Measurements from ENCODE around the gene TNFRSF4. TPM values are rescaled to one million over a fixed set of nuclear protein-coding genes. Genes with fewer than 3 reads are reported as not detected.

The TNFRSF4 gene
- total RNA-seq, 2 experiments from 2014 or later = 27.6 to 28.6 TPM

- H3K4me1 Mint-ChIP-seq (ENCODE audit: low read depth) = no peaks in the 10 kb centered on the region
- peaks cover 5% of the 10 kb centered on the region for H3K36me3 Mint-ChIP-seq (ENCODE audit: low read depth)
- Histone ChIP-seq H3K4me3 (ENCODE audit: low read length) (no peak overlapping the region), H3K9me3 (ENCODE audit: control insufficient read depth in 1 of 2, insufficient read depth in 1 of 2, low read length in 2 of 2) (peaks cover 0 to 9% of the 10 kb centered on the region in 2 experiments), H3K36me3 (ENCODE audit: insufficient read depth, low read length) (no peaks in the 10 kb centered on the region), H3K27me3 (ENCODE audit: control insufficient read depth in 1 of 2, insufficient read depth in 2 of 2, low read length in 2 of 2) (peaks cover 11 to 17% of the 10 kb centered on the region in 2 experiments), H3K4me1 (ENCODE audit: insufficient read depth, low read length) (peaks cover 24% of the 10 kb centered on the region), H3K27ac (ENCODE audit: low read depth in 1 of 2, low read length in 2 of 2) (no peak overlapping the region)
- ATAC-seq (ENCODE audit: poor library complexity) (no peak), DNase-seq (no peak)
- H3K4me3 Mint-ChIP-seq = no peak overlapping the region
- H3K27ac Mint-ChIP-seq = no peak overlapping the region
- ChIA-PET POLR2A (no interaction called here), CTCF (no interaction called here)
- no peaks in the 10 kb centered on the region for H3K27me3 Mint-ChIP-seq
- H3K9me3 Mint-ChIP-seq = no peaks in the 10 kb centered on the region
- intact Hi-C loops (cut with DNase I, micrococcal nuclease) = no loop called here
- no peak for TF ChIP-seq CTCF (IDR thresholded peaks at IDR 0.05)
Observed at GRCh38 chr1:1247341-1247913, 33.5 kb upstream of the TNFRSF4 start.

- TF ChIP-seq CTCF (IDR thresholded peaks at IDR 0.05) = no peak
- no peaks in the 10 kb centered on the region for H3K9me3 Mint-ChIP-seq
Observed at GRCh38 chr1:1246577-1247340, 32.8 kb upstream of the TNFRSF4 start, which contains the start of gene C1QTNF12. Gene C1QTNF12, minus strand, starts transcription at chr1:1246722. Its CDS starts 32 bp downstream, at chr1:1246690.

GRCh38 chr1:1245817-1246576 is 32.0 kb upstream of the TNFRSF4 start:
- intact Hi-C loops (cut with DNase I, micrococcal nuclease) = no loop called here
- ChIA-PET CTCF (no interaction called here), POLR2A (no interaction called here)
- no peaks in the 10 kb centered on the region for H3K36me3 ChIP-seq (ENCODE audit: insufficient read depth, low read length)
- no peaks in the 10 kb centered on the region for H3K9me3 Mint-ChIP-seq
- no peak overlapping the region for H3K4me3 ChIP-seq (ENCODE audit: low read length)
- no peak for DNase-seq
- ATAC-seq (ENCODE audit: poor library complexity) = no peak
- peaks cover 0 to 18% of the 10 kb centered on the region in 2 experiments for H3K9me3 ChIP-seq (ENCODE audit: control insufficient read depth in 1 of 2, insufficient read depth in 1 of 2, low read length in 2 of 2)
- TF ChIP-seq CTCF (IDR thresholded peaks at IDR 0.05) = no peak
- no peaks in the 10 kb centered on the region for H3K36me3 Mint-ChIP-seq (ENCODE audit: low read depth)
- no peak overlapping the region for H3K27ac ChIP-seq (ENCODE audit: low read depth in 1 of 2, low read length in 2 of 2)
- no peaks in the 10 kb centered on the region for H3K27me3 Mint-ChIP-seq
- peaks cover 11 to 17% of the 10 kb centered on the region in 2 experiments for H3K27me3 ChIP-seq (ENCODE audit: control insufficient read depth in 1 of 2, insufficient read depth in 2 of 2, low read length in 2 of 2)
- H3K27ac Mint-ChIP-seq = no peak overlapping the region
- H3K4me1 ChIP-seq (ENCODE audit: insufficient read depth, low read length) = peaks cover 17% of the 10 kb centered on the region
- no peak overlapping the region for H3K4me3 Mint-ChIP-seq
- H3K4me1 Mint-ChIP-seq (ENCODE audit: low read depth) = no peaks in the 10 kb centered on the region

More at GRCh38 chr1:1246577-1247340, 32.8 kb upstream of the TNFRSF4 start, which contains the start of gene C1QTNF12:
- CTCF ChIA-PET = no interaction called here
- POLR2A ChIA-PET = no interaction called here
- H3K4me3 Mint-ChIP-seq = no peak within 1 kb of the TSS
- Histone ChIP-seq H3K27me3 (ENCODE audit: control insufficient read depth in 1 of 2, insufficient read depth in 2 of 2, low read length in 2 of 2) (peaks cover 11 to 17% of the 10 kb centered on the region in 2 experiments), H3K4me1 (ENCODE audit: insufficient read depth, low read length) (peaks cover 24% of the 10 kb centered on the region), H3K36me3 (ENCODE audit: insufficient read depth, low read length) (no peaks in the 10 kb centered on the region), H3K9me3 (ENCODE audit: control insufficient read depth in 1 of 2, insufficient read depth in 1 of 2, low read length in 2 of 2) (peaks cover 0 to 10% of the 10 kb centered on the region in 2 experiments), H3K4me3 (ENCODE audit: low read length) (no peak within 1 kb of the TSS), H3K27ac (ENCODE audit: low read depth in 1 of 2, low read length in 2 of 2) (no peak within 1 kb of the TSS)
- H3K27ac Mint-ChIP-seq = no peak within 1 kb of the TSS
- H3K27me3 Mint-ChIP-seq = no peaks in the 10 kb centered on the region
- no peak for ATAC-seq (ENCODE audit: poor library complexity)
- DNase-seq = no peak
- H3K4me1 Mint-ChIP-seq (ENCODE audit: low read depth) = no peaks in the 10 kb centered on the region
- H3K36me3 Mint-ChIP-seq (ENCODE audit: low read depth) = no peaks in the 10 kb centered on the region
- intact Hi-C loops (cut with DNase I, micrococcal nuclease) = no loop called here

All from CD4-positive, alpha-beta T cell (primary cell).